Natural killer cell (primary cell): Measurements from ENCODE around the gene ZNF844. TPM values are rescaled to one million over a fixed set of nuclear protein-coding genes. Genes with fewer than 3 reads are reported as not detected.

ENCODE experiments used
- ATAC-seq, 3 donors: fragments of 150-1000 bp in 2 of 3; fragments of 200-7000 bp in 1 of 3; cut with Tn5 transposase; 1 replicate in 1 of 3; 2 replicates in 2 of 3; pipeline ENCODE4 v1.10.0; 2021; ENCODE audit warnings: mild to moderate bottlenecking in 2 of 3, moderate library complexity in 2 of 3
- DNase-seq, 2 donors: peaks; one replicate each; pipeline versions ENCODE4 v3.0.0 to v3.0.0-alpha.2; 2013 to 2021; ENCODE audit warnings: mixed read lengths in 1 of 2
- H3K27ac ChIP-seq: one replicate; pipeline ENCODE4 v1.5.1; 2013; ENCODE audit warnings: mild to moderate bottlenecking, low read length
- H3K27me3 ChIP-seq: one replicate; pipeline ENCODE4 v1.6.1; 2013; ENCODE audit warnings: low read length; ENCODE audit not compliant: control insufficient read depth, insufficient read depth
- H3K36me3 ChIP-seq: one replicate; pipeline ENCODE4 v1.6.1; 2013; ENCODE audit warnings: low read length; ENCODE audit not compliant: control insufficient read depth, insufficient read depth
- H3K4me1 ChIP-seq: one replicate; pipeline ENCODE4 v1.6.1; 2013; ENCODE audit warnings: low read length; ENCODE audit not compliant: control insufficient read depth, insufficient read depth
- H3K4me3 ChIP-seq: one replicate; pipeline ENCODE4 v1.5.1; 2013; ENCODE audit warnings: low read length
- H3K9me3 ChIP-seq: one replicate; pipeline ENCODE4 v1.6.1; 2013; ENCODE audit warnings: low read length; ENCODE audit not compliant: control insufficient read depth, insufficient read depth
- H3K27ac Mint-ChIP-seq, 2 donors: one replicate each; pipeline ENCODE4 v1.8.0; 2022; ENCODE audit warnings: mild to moderate bottlenecking in 2 of 2, mixed read lengths in 2 of 2, moderate library complexity in 1 of 2
- H3K27me3 Mint-ChIP-seq, 2 donors: one replicate each; pipeline ENCODE4 v1.8.0; 2022; ENCODE audit warnings: low read depth in 2 of 2, mixed read lengths in 2 of 2
- H3K36me3 Mint-ChIP-seq: one replicate; pipeline ENCODE4 v1.8.0; 2022; ENCODE audit warnings: mixed read lengths
- H3K4me1 Mint-ChIP-seq, 2 donors: one replicate each; pipeline ENCODE4 v1.8.0; 2022; ENCODE audit warnings: mixed read lengths in 2 of 2
- H3K4me3 Mint-ChIP-seq: one replicate; pipeline ENCODE4 v1.8.0; 2022; ENCODE audit warnings: mild to moderate bottlenecking, moderate library complexity, mixed read lengths
- H3K9me3 Mint-ChIP-seq, 2 donors: one replicate each; pipeline ENCODE4 v1.8.0; 2022; ENCODE audit warnings: mixed read lengths in 2 of 2
- WGBS: methylation state at CpG from one replicate; pipeline ENCODE4 v1.1.7; 2013; ENCODE audit warnings: missing lambda C conversion rate; ENCODE audit not compliant: insufficient coverage; 5-methylcytosine and 5-hydroxymethylcytosine counted together
- intact Hi-C: fragments of 100-400 bp; cut with micrococcal nuclease; formaldehyde crosslinking; loops from one replicate; pipeline ENCODE4 v1.14.2; 2022
- total RNA-seq, 4 donors: library from RNA; stranded (reverse); fragments of 120-200 nt in 1 of 4; gene quantifications; one replicate each; pipeline versions ENCODE4 v1.2.3 to v1.2.4, GENCODE V29; 2013 to 2022
- TF ChIP-seq, protein P1 (sequence below): fragments of 200-600 bp; IDR thresholded peaks from one replicate; pipeline ENCODE4 v1.8.0; 2022; ENCODE audit warnings: antibody characterized with exemption

The ZNF844 gene
- 10 to 100 TPM; 12.1 to 36.2 (median 27.4) TPM for total RNA-seq
- total RNA-seq (2013): 25.3 TPM

DNA sequence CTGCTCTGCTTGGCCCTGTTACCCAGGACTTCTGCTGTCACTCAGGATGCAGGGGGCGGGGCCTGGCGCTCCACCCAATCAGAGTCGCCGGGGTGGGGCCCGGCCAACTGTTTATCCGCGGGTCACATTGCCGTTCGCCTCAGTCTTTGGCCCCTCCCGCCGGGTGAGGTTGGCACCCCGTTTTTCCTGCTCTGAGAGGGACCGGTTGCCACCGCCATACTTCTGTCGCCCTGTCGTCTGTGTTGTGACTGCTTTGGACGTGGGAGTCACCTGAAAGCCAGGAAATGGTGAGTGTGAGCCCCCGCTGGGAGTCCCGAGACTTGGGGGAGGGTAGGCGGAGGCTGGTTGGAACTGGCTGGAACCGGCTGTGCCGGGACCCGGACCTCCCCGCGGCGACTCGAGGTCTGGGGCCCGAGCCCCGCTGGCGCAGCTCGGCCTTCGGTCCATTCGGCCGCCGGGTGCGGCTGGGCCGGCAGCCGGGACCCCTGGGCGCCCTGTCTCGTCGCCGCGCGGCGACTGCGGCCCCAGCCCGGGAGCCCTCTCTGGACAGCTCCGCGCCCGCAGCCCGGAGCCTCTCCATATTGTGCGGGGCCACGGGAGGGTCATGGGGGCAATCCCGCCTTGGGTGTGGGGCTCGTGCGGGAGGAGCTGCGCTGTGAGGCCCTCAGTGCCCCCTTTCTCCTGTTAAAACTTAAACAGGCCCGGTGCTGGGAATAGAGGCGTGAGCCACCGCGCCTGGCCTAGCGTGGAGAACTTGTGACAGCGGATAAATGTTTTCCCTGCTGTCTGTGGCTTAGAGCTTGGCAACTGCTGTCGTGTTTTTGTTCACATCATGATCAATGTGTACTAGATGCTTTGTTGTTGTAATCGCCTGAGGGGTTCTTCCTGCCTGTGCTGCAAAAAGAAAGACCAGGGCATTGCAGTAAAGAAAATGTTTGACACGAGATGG, at the start of gene ZNF844:
Gene ZNF844, plus strand, starts transcription at position 142 of the 949 bp plus-strand sequence. Its CDS starts 143 bp downstream, at position 285.
- WGBS: 3% methylated on average over 66 of the region's 66 CpGs

DNA sequence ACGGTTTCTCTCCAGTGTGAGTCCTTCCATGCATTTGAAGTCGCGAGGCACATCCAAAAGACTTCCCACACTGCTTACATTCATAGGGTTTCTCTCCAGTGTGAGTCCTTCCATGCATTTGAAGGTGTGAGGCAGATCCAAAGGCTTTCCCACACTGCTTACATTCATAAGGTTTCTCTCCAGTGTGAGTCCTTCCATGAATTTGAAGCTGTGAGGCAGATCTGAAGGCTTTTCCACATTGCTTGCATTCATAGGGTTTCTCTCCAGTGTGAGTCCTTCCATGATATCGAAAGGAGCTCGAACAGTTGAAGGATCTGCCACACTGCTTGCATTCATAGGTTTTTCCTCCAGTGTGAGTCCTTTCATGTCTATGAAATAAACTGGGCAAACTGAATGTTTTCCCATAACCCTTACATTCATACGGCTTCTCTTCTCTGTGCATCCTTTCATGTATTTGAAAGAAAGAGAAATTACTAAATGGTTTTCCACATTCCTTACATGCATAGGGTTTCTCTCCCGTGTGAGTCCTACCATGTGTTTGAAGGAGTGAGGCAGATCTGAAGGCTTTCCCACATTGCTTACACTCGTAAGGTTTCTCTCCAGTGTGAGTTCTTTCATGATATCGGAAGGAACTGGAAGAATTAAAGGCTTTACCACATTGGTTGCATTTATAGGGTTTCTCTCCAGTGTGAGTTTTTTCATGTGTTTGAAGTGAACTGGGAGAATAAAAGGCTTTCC, 49.3 kb upstream of the ZNF844 start:
- no peak for ATAC-seq
- Mint-ChIP-seq H3K27me3 (no peaks in the 10 kb centered on the region), H3K4me1 (no peaks in the 10 kb centered on the region), H3K9me3 (peaks cover 5 to 14% of the 10 kb centered on the region in 2 donors), H3K36me3 (peaks cover 42% of the 10 kb centered on the region), H3K27ac (no peak overlapping the region), H3K4me3 (no peak overlapping the region)
- no peak overlapping the region for H3K4me3 ChIP-seq
- DNase-seq: no peak
- no peak overlapping the region for H3K27ac ChIP-seq
- H3K36me3 ChIP-seq: peaks cover 17% of the 10 kb centered on the region
- intact Hi-C loops: no loop called here
- no peaks in the 10 kb centered on the region for H3K4me1 ChIP-seq
- H3K9me3 ChIP-seq: peaks cover 65% of the 10 kb centered on the region
- over 99% methylated on average over 8 of the region's 9 CpGs for WGBS
- TF ChIP-seq, protein P1, sequence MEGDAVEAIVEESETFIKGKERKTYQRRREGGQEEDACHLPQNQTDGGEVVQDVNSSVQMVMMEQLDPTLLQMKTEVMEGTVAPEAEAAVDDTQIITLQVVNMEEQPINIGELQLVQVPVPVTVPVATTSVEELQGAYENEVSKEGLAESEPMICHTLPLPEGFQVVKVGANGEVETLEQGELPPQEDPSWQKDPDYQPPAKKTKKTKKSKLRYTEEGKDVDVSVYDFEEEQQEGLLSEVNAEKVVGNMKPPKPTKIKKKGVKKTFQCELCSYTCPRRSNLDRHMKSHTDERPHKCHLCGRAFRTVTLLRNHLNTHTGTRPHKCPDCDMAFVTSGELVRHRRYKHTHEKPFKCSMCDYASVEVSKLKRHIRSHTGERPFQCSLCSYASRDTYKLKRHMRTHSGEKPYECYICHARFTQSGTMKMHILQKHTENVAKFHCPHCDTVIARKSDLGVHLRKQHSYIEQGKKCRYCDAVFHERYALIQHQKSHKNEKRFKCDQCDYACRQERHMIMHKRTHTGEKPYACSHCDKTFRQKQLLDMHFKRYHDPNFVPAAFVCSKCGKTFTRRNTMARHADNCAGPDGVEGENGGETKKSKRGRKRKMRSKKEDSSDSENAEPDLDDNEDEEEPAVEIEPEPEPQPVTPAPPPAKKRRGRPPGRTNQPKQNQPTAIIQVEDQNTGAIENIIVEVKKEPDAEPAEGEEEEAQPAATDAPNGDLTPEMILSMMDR: no peak
- no peaks in the 10 kb centered on the region for H3K27me3 ChIP-seq

More for the DNA sequence above, at the start of gene ZNF844:
- no peaks in the 10 kb centered on the region for H3K27me3 ChIP-seq
- H3K4me1 ChIP-seq: peaks cover 22% of the 10 kb centered on the region
- Mint-ChIP-seq H3K36me3 (no peaks in the 10 kb centered on the region), H3K9me3 (peaks cover 0 to 3% of the 10 kb centered on the region in 2 donors), H3K4me3 (peak within 1 kb of the TSS; percentile 93), H3K27me3 (no peaks in the 10 kb centered on the region), H3K4me1 (peaks cover 0 to 15% of the 10 kb centered on the region in 2 donors), H3K27ac (peak within 1 kb of the TSS; percentile 78 to 93)
- H3K4me3 ChIP-seq: peak within 1 kb of the TSS; percentile 75
- intact Hi-C loops: no loop called here
- peak; percentile 71 to 88 for DNase-seq
- TF ChIP-seq, protein P1: no peak
- peak within 1 kb of the TSS; percentile 84 for H3K27ac ChIP-seq
- H3K9me3 ChIP-seq: peaks cover 11% of the 10 kb centered on the region
- no peaks in the 10 kb centered on the region for H3K36me3 ChIP-seq
- peak; percentile 93 to 95 (median 94) for ATAC-seq

DNA sequence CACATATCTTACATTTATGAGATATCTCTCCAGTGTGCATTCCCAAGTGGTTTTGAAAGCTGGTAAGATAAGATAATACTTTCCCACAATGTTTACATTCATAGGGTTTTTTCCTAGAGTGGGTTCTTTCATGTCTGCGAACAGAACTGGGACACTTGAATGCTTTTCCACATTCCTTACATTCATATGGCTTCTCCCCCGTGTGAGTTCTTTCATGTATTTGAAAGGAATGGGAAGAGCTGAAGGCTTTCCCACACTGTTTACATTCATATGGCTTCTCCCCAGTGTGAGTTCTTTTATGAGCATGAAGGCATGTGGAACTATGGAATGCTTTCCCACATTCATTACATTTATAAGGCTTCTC, 48.8 kb upstream of the ZNF844 start:
- H3K9me3 Mint-ChIP-seq: peaks cover 5 to 17% of the 10 kb centered on the region in 2 donors
- no peak overlapping the region for H3K27ac ChIP-seq
- no CpG with 5 or more reads among the region's 2 CpGs for WGBS
- H3K36me3 Mint-ChIP-seq: peaks cover 42% of the 10 kb centered on the region
- ATAC-seq (no peak), DNase-seq (no peak)
- no peaks in the 10 kb centered on the region for H3K4me1 ChIP-seq
- H3K4me1 Mint-ChIP-seq: no peaks in the 10 kb centered on the region
- intact Hi-C loops: no loop called here
- peaks cover 68% of the 10 kb centered on the region for H3K9me3 ChIP-seq
- TF ChIP-seq, protein P1: no peak
- no peaks in the 10 kb centered on the region for H3K27me3 Mint-ChIP-seq
- H3K4me3 ChIP-seq: no peak overlapping the region
- H3K27ac Mint-ChIP-seq: no peak overlapping the region
- no peak overlapping the region for H3K4me3 Mint-ChIP-seq
- H3K27me3 ChIP-seq: no peaks in the 10 kb centered on the region
- H3K36me3 ChIP-seq: peaks cover 17% of the 10 kb centered on the region
